Body of pancreas (tissue), 4 donors: ENCODE results near the gene CA9.

ENCODE experiments used
- POLR2A ChIP-seq, 3 donors: fragments of 450-650 bp; IDR thresholded peaks; one replicate each; pipeline ENCODE4 v1.6.1; 2016; ENCODE audit warnings: antibody characterized with exemption in 3 of 3, mild to moderate bottlenecking in 2 of 3
- TF ChIP-seq, protein P1 (sequence below), 7 experiments: fragments of 450-650 bp in 4 of 7; fragments of 200-600 bp in 3 of 7; sonication (generic) in 3 of 7; IDR thresholded peaks; one replicate each; pipeline ENCODE4 v1.5.1; 2016 to 2019; ENCODE audit warnings: antibody characterized with exemption in 7 of 7

- TF ChIP-seq, protein P1, sequence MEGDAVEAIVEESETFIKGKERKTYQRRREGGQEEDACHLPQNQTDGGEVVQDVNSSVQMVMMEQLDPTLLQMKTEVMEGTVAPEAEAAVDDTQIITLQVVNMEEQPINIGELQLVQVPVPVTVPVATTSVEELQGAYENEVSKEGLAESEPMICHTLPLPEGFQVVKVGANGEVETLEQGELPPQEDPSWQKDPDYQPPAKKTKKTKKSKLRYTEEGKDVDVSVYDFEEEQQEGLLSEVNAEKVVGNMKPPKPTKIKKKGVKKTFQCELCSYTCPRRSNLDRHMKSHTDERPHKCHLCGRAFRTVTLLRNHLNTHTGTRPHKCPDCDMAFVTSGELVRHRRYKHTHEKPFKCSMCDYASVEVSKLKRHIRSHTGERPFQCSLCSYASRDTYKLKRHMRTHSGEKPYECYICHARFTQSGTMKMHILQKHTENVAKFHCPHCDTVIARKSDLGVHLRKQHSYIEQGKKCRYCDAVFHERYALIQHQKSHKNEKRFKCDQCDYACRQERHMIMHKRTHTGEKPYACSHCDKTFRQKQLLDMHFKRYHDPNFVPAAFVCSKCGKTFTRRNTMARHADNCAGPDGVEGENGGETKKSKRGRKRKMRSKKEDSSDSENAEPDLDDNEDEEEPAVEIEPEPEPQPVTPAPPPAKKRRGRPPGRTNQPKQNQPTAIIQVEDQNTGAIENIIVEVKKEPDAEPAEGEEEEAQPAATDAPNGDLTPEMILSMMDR (IDR thresholded peaks at IDR 0.05): no peak
- TF ChIP-seq POLR2A (IDR thresholded peaks at IDR 0.05): no peak
These were observed 39.2 kb downstream of the CA9 start for GRCh38 chr9:35712762-35713400.
